Measurements from ENCODE around the gene STAP1.
A peak's percentile ranks its signal among the peaks of the same experiment; 100 is the strongest.
"Not testable (repeated sequence)": the region's sequence is repeated elsewhere in the genome, so short reads cannot be mapped to it uniquely, and the experiment has no call there.

Gene STAP1

GRCh38 chr4:67632492-67632891, 74.0 kb downstream of the STAP1 start:
- peak in 1 of 2 experiments; percentile 5 for DNase-seq

- DNase-seq = no peak
Observed at GRCh38 chr4:67634741-67635140, 76.2 kb downstream of the STAP1 start.

- DNase-seq = no peak
Observed at GRCh38 chr4:67635331-67635730, 76.8 kb downstream of the STAP1 start.

GRCh38 chr4:67636978-67637377, 78.5 kb downstream of the STAP1 start:
- DNase-seq = not testable (repeated sequence)

DNA sequence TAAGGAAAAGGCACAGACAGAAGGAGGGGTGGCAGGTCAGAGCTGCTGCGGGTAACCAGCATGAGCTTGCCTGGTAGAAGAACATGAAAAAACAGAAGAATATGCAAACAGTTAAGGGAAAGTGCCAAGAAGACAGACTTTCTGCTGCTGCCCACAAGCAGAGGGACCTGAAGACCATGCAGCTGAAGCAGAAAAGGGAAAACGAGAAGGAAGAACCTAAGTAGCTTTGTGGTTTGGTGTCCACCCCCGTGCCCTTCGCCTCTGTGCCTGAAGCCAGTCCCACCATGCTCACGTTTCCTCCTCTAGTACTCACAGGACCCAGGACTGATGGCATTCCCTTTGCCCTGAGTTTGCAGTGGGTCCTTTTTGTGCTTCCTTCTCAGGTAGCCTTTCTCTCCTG, 79.6 kb downstream of the STAP1 start:
- peak; percentile 88 for DNase-seq

DNA sequence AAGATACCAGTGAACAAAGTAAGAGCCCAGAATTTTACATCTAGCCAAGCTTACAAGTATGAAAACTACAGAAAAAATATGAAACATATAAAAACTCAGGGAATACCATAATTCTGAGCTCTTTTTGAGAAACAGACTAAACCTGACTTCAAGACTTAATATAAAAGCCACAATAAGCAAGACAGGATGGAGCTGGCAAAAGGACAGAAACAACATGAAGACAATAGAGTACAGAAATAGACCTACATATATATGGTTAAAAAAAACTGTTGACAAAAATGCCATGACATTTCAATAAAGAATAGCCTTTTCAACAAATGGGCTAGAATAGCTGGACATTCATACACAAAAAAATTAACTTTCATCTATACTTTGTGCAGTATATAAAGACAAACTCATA, 93.0 kb downstream of the STAP1 start:
- no peak for DNase-seq
